GM12891 (cell line): ENCODE data around the gene TCERG1L.

Experiments used
- POLR2A ChIP-seq: IDR thresholded peaks from 2 replicates; pipeline ENCODE4 v1.6.1; 2011; ENCODE audit warnings: low read depth, low read length, control low read depth
- POLR2AphosphoS5 ChIP-seq: IDR thresholded peaks from 2 replicates; pipeline ENCODE4 v1.6.1; 2011; ENCODE audit warnings: low read depth, low read length, control low read depth
- POU2F2 ChIP-seq: IDR thresholded peaks from 2 replicates; pipeline ENCODE4 v1.6.1; 2011; ENCODE audit warnings: low read depth, mild to moderate bottlenecking, control low read depth, low read length, moderate library complexity
- SPI1 ChIP-seq: IDR thresholded peaks from 2 replicates; pipeline ENCODE4 v1.6.1; 2011; ENCODE audit warnings: low read depth, low read length, control low read depth
- TAF1 ChIP-seq: IDR thresholded peaks from 2 replicates; pipeline ENCODE4 v1.6.1; 2011; ENCODE audit warnings: low read depth, low read length, control low read depth

DNA sequence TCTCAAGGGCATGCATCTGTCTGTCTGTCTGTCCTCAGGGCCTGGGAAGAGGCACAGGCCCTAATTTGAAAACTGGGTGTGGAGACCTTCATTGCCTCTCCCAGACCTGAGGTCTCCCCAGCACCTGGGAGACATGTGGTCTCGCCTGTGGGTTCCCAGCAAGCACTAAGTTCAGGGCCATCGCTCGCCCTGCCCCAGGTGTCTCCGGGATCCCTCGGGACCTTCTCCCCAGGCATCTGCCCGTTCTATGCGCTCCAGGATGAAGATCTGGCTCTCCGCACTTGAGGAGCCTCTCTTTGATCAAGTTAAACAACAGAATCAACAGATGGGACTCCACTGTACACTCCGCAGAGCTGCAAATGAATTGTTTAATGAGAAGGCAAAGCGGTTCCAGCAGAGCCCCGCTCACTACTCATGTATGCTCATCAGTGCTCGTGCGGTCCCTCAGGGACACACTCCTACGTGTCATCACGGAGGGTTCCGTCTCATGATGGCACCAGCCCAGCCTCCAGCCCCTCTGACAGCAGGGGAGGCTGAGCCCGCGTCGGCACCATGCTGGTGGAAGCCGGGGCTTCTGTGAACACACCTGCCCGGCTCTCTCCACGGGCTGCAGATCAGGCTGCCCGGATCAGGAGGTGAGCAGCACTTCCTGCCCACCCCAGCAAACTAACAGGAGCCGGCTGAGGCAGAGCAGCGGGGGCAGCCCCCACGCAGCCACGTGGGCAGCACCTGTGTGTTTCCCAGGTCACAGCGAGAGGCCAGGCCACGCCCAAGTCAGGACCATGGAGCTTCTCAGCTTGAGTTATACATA lies 132.8 kb downstream of the TCERG1L start:
- TF ChIP-seq POLR2A (no peak), SPI1 (no peak), POLR2AphosphoS5 (no peak), TAF1 (no peak), POU2F2 (no peak)
